Progenitor cell of endocrine pancreas (in vitro differentiated cells): Measurements from ENCODE around the gene ITGAL. TPM values are rescaled to one million over a fixed set of nuclear protein-coding genes. Genes with fewer than 3 reads are reported as not detected.

ENCODE experiments used
- DNase-seq: peaks from one replicate; pipeline ENCODE4 v3.0.0; 2021; ENCODE audit warnings: low spot score; ENCODE audit not compliant: unreplicated experiment
- H3K27ac Mint-ChIP-seq: 2 replicates; pipeline ENCODE4 v1.8.0; 2021; ENCODE audit warnings: mild to moderate bottlenecking, moderate library complexity, mixed read lengths
- H3K27me3 Mint-ChIP-seq: 2 replicates; pipeline ENCODE4 v1.8.0; 2021; ENCODE audit warnings: mixed read lengths
- H3K36me3 Mint-ChIP-seq: 2 replicates; pipeline ENCODE4 v1.8.0; 2022; ENCODE audit warnings: mixed read lengths; ENCODE audit not compliant: insufficient read depth
- H3K4me1 Mint-ChIP-seq: 2 replicates; pipeline ENCODE4 v1.8.0; 2021; ENCODE audit warnings: low read depth, mixed read lengths
- H3K4me3 Mint-ChIP-seq: 2 replicates; pipeline ENCODE4 v1.8.0; 2021; ENCODE audit warnings: low read depth, mild to moderate bottlenecking, moderate library complexity, mixed read lengths
- H3K9me3 Mint-ChIP-seq: 2 replicates; pipeline ENCODE4 v1.8.0; 2021; ENCODE audit warnings: low read depth, mixed read lengths
- CTCF ChIP-seq: fragments of 200-600 bp; sonication (generic); IDR thresholded peaks from one replicate; pipeline ENCODE4 v1.5.0; 2021; ENCODE audit warnings: antibody characterized with exemption, mild to moderate bottlenecking; ENCODE audit not compliant: unreplicated experiment
- total RNA-seq: library from RNA; stranded (reverse); gene quantifications from 2 replicates; pipeline ENCODE4 v1.2.1, GENCODE V29; 2021

The ITGAL gene
- total RNA-seq, 1 donor from 2014 or later = 0.53 TPM

- H3K27me3 Mint-ChIP-seq = peaks cover 3% of the 10 kb centered on the region
- H3K4me1 Mint-ChIP-seq = peaks cover 22% of the 10 kb centered on the region
- no peak for TF ChIP-seq CTCF
- peaks cover 31% of the 10 kb centered on the region for H3K36me3 Mint-ChIP-seq
- peaks cover 4% of the 10 kb centered on the region for H3K9me3 Mint-ChIP-seq
- H3K27ac Mint-ChIP-seq = peak overlapping the region; percentile 92
- peak overlapping the region; percentile 78 for H3K4me3 Mint-ChIP-seq
- DNase-seq = no peak
Measured at GRCh38 chr16:30557707-30557956, 85.1 kb downstream of the ITGAL start.

DNA sequence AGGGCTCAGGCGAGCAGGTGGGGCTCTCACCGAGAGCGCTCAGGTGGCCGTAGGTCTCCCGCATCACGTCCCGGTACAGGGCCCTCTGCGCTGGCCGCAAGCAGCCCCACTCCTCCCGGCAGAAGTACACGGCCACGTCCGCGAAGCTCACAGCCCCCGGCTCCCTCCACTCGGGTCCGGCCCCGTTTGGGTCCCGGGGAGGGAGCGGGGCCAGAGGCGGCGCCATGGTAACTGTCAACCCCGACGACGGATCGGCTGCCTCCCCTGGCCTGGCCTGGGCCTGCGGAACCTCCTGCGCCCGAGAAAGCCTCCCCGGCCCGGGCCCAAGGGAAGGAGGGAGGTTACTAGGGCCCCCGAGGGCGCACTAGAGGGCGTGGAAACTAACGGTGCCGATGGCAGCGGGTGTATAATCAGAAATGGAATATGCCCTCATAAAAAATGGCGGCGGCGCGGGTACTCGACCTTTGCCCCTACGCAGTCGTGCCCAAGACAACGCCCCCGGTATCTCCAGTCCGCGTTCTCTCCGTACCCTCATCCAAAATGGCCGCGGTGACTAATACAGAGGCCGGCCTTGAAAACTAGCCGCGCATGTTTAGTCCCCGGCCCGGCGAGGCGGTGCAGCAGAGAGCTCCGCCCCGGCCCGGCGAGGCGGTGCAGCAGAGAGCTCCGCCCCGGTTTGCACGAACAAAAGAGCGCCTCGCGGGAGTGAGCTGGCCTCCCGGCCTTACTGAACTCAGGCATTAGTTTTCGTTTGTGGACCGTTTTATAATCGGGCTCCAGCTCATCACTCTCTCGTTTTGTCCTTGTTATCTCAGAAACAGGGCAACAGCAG lies 85.6 kb downstream of the ITGAL start, which contains the start of gene ZNF764:
Gene ZNF764, minus strand, starts transcription at position 418 of the 832 bp plus-strand sequence. Its CDS starts 192 bp downstream, at position 226.
- H3K36me3 Mint-ChIP-seq = peaks cover 28% of the 10 kb centered on the region
- peaks cover 19% of the 10 kb centered on the region for H3K4me1 Mint-ChIP-seq
- H3K4me3 Mint-ChIP-seq = peak within 1 kb of the TSS; percentile 78
- peaks cover 4% of the 10 kb centered on the region for H3K9me3 Mint-ChIP-seq
- peak; percentile 83 for DNase-seq
- peaks cover 3% of the 10 kb centered on the region for H3K27me3 Mint-ChIP-seq
- TF ChIP-seq CTCF = peak; percentile 18
- peak within 1 kb of the TSS; percentile 96 for H3K27ac Mint-ChIP-seq

DNA sequence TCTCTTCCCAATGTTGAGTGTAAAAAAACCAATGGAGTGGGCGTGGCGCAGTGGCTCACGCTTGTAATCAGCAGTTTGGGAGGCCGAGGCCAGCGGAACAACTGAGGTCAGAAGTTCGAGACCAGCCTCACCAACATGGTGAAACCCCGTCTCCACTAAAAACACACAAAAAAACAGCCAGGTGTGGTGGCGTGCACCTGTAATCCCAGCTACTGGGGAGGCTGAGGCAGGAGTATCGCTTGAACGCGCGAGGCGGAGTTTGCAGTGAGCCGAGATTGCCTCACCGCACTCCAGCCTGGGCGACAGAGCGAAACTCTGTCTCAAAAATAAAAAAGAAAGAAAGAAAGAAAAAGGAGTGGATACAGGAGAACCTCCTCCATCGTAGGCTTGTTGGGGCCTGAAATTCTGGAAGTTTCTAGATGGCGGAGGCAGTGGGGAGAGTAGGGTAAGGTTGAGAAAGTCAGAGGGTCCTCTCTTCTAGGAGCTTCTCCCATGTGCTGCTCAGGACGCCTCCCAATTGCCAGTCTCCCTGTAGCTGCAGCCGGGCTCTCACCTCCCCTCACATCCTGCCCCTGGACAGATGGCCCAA lies 86.3 kb downstream of the ITGAL start:
- peak overlapping the region; percentile 96 for H3K27ac Mint-ChIP-seq
- no peak for DNase-seq
- H3K4me1 Mint-ChIP-seq = peaks cover 12% of the 10 kb centered on the region
- peaks cover 21% of the 10 kb centered on the region for H3K36me3 Mint-ChIP-seq
- peaks cover 4% of the 10 kb centered on the region for H3K9me3 Mint-ChIP-seq
- H3K27me3 Mint-ChIP-seq = peaks cover 3% of the 10 kb centered on the region
- TF ChIP-seq CTCF = no peak
- H3K4me3 Mint-ChIP-seq = peak overlapping the region; percentile 78

GRCh38 chr16:30559690-30560089 lies 87.1 kb downstream of the ITGAL start:
- no peak for TF ChIP-seq CTCF
- Mint-ChIP-seq H3K36me3 (peaks cover 14% of the 10 kb centered on the region), H3K4me3 (no peak overlapping the region), H3K9me3 (peaks cover 4% of the 10 kb centered on the region), H3K27ac (peak overlapping the region; percentile 96), H3K4me1 (peaks cover 7% of the 10 kb centered on the region), H3K27me3 (peaks cover 3% of the 10 kb centered on the region)
- DNase-seq = no peak

- DNase-seq = no peak
- Mint-ChIP-seq H3K4me3 (no peak overlapping the region), H3K4me1 (peaks cover 10% of the 10 kb centered on the region), H3K27ac (no peak overlapping the region), H3K27me3 (peaks cover 3% of the 10 kb centered on the region), H3K36me3 (peaks cover 7% of the 10 kb centered on the region), H3K9me3 (peaks cover 4% of the 10 kb centered on the region)
- TF ChIP-seq CTCF = no peak
Measured at GRCh38 chr16:30561089-30561816, 88.7 kb downstream of the ITGAL start.
